Measurements from ENCODE around the gene SPRED3.

Gene SPRED3

GRCh38 chr19:38369584-38369983 lies 18.9 kb upstream of the SPRED3 start:
- DNase-seq: no peak
- in situ Hi-C loops (cut with HindIII; ENCODE audit: low pct_ligation_motif_present, low pct_unique_long_range_greater_than_20kb, low sequenced_read_pairs): no loop called here

- no peak for DNase-seq
- in situ Hi-C loops (cut with HindIII; ENCODE audit: low pct_ligation_motif_present, low pct_unique_long_range_greater_than_20kb, low sequenced_read_pairs): no loop called here
These were observed 18.2 kb upstream of the SPRED3 start for GRCh38 chr19:38370299-38370698.

GRCh38 chr19:38371081-38371480 lies 17.4 kb upstream of the SPRED3 start:
- no peak for DNase-seq
- in situ Hi-C loops (cut with HindIII; ENCODE audit: low pct_ligation_motif_present, low pct_unique_long_range_greater_than_20kb, low sequenced_read_pairs): no loop called here

- no peak for DNase-seq
- in situ Hi-C loops (cut with HindIII; ENCODE audit: low pct_ligation_motif_present, low pct_unique_long_range_greater_than_20kb, low sequenced_read_pairs): no loop called here
These were observed 14.6 kb upstream of the SPRED3 start for GRCh38 chr19:38373907-38374331.

- in situ Hi-C loops (cut with HindIII; ENCODE audit: low pct_ligation_motif_present, low pct_unique_long_range_greater_than_20kb, low sequenced_read_pairs): no loop called here
These were observed 14.0 kb upstream of the SPRED3 start, which contains the start of gene PSMD8 for GRCh38 chr19:38374332-38375097. Gene PSMD8 (plus strand): TSS chr19:38374571. CDS start chr19:38374602, 31 bp downstream.

GRCh38 chr19:38375098-38375493 lies 13.4 kb upstream of the SPRED3 start:
- in situ Hi-C loops (cut with HindIII; ENCODE audit: low pct_ligation_motif_present, low pct_unique_long_range_greater_than_20kb, low sequenced_read_pairs): no loop called here
- peak; percentile 24 for DNase-seq

More at GRCh38 chr19:38374332-38375097, 14.0 kb upstream of the SPRED3 start, which contains the start of gene PSMD8:
- peak; percentile 97 for DNase-seq

GRCh38 chr19:38375748-38376147 lies 12.7 kb upstream of the SPRED3 start:
- in situ Hi-C loops (cut with HindIII; ENCODE audit: low pct_ligation_motif_present, low pct_unique_long_range_greater_than_20kb, low sequenced_read_pairs): no loop called here
- DNase-seq: no peak

- DNase-seq: no peak
- in situ Hi-C loops (cut with HindIII; ENCODE audit: low pct_ligation_motif_present, low pct_unique_long_range_greater_than_20kb, low sequenced_read_pairs): no loop called here
These were observed 11.9 kb upstream of the SPRED3 start for GRCh38 chr19:38376576-38376975.

- in situ Hi-C loops (cut with HindIII; ENCODE audit: low pct_ligation_motif_present, low pct_unique_long_range_greater_than_20kb, low sequenced_read_pairs): no loop called here
These were observed 11.4 kb upstream of the SPRED3 start for GRCh38 chr19:38377052-38377451.

GRCh38 chr19:38378866-38379265 lies 9.6 kb upstream of the SPRED3 start:
- in situ Hi-C loops (cut with HindIII; ENCODE audit: low pct_ligation_motif_present, low pct_unique_long_range_greater_than_20kb, low sequenced_read_pairs): no loop called here
- no peak for DNase-seq

More at GRCh38 chr19:38377052-38377451, 11.4 kb upstream of the SPRED3 start:
- DNase-seq: no peak

GRCh38 chr19:38381138-38381537 lies 7.4 kb upstream of the SPRED3 start:
- DNase-seq: no peak
- in situ Hi-C loops (cut with HindIII; ENCODE audit: low pct_ligation_motif_present, low pct_unique_long_range_greater_than_20kb, low sequenced_read_pairs): no loop called here

- no peak for DNase-seq
- in situ Hi-C loops (cut with HindIII; ENCODE audit: low pct_ligation_motif_present, low pct_unique_long_range_greater_than_20kb, low sequenced_read_pairs): no loop called here
These were observed 5.3 kb upstream of the SPRED3 start for GRCh38 chr19:38383184-38383583.

GRCh38 chr19:38383743-38384142 lies 4.8 kb upstream of the SPRED3 start:
- in situ Hi-C loops (cut with HindIII; ENCODE audit: low pct_ligation_motif_present, low pct_unique_long_range_greater_than_20kb, low sequenced_read_pairs): no loop called here
- DNase-seq: no peak

GRCh38 chr19:38384209-38385027 lies 4.1 kb upstream of the SPRED3 start:
- no peak for DNase-seq
- in situ Hi-C loops (cut with HindIII; ENCODE audit: low pct_ligation_motif_present, low pct_unique_long_range_greater_than_20kb, low sequenced_read_pairs): no loop called here

GRCh38 chr19:38385057-38385803 lies 3.3 kb upstream of the SPRED3 start:
- in situ Hi-C loops (cut with HindIII; ENCODE audit: low pct_ligation_motif_present, low pct_unique_long_range_greater_than_20kb, low sequenced_read_pairs): no loop called here
- no peak for DNase-seq

- no peak for DNase-seq
- in situ Hi-C loops (cut with HindIII; ENCODE audit: low pct_ligation_motif_present, low pct_unique_long_range_greater_than_20kb, low sequenced_read_pairs): no loop called here
These were observed 2.7 kb upstream of the SPRED3 start for GRCh38 chr19:38385804-38386257.

- in situ Hi-C loops (cut with HindIII; ENCODE audit: low pct_ligation_motif_present, low pct_unique_long_range_greater_than_20kb, low sequenced_read_pairs): no loop called here
- DNase-seq: no peak
These were observed 2.1 kb upstream of the SPRED3 start for GRCh38 chr19:38386300-38386970.

- no peak for DNase-seq
- in situ Hi-C loops (cut with HindIII; ENCODE audit: low pct_ligation_motif_present, low pct_unique_long_range_greater_than_20kb, low sequenced_read_pairs): no loop called here
These were observed 1.4 kb upstream of the SPRED3 start for GRCh38 chr19:38386971-38387549.
